Neural progenitor cell (in vitro differentiated cells): ENCODE measurements around the gene PPP2R2C. TPM values are rescaled to one million over a fixed set of nuclear protein-coding genes. Genes with fewer than 3 reads are reported as not detected.

Source experiments
- DNase-seq: peaks from one replicate; pipeline ENCODE4 v3.0.0-alpha.2; 2016; ENCODE audit warnings: low spot score
- H2AFZ ChIP-seq: fragments of 200-600 bp; sonication (generic); replicated peaks from 2 replicates; pipeline ENCODE4 v1.6.1; 2016; ENCODE audit warnings: antibody characterized with exemption
- H3F3A ChIP-seq: fragments of 200-600 bp; sonication (generic); 2 replicates; pipeline ENCODE4 v1.6.1; 2016; ENCODE audit warnings: antibody characterized with exemption, low read depth
- H3K27ac ChIP-seq: fragments of 200-600 bp; sonication (generic); 2 replicates; pipeline ENCODE4 v1.5.1; 2016; ENCODE audit warnings: mild to moderate bottlenecking
- H3K27me3 ChIP-seq: fragments of 200-600 bp; sonication (generic); 2 replicates; pipeline ENCODE4 v1.6.1; 2016; ENCODE audit warnings: mild to moderate bottlenecking, moderate library complexity
- H3K36me3 ChIP-seq: fragments of 200-600 bp; sonication (generic); 2 replicates; pipeline ENCODE4 v1.5.1; 2016
- H3K4me1 ChIP-seq: fragments of 200-600 bp; sonication (generic); 2 replicates; pipeline ENCODE4 v1.6.1; 2016; ENCODE audit warnings: mixed run types
- H3K4me2 ChIP-seq: fragments of 200-600 bp; sonication (generic); 2 replicates; pipeline ENCODE4 v1.6.1; 2016
- H3K4me3 ChIP-seq: fragments of 200-600 bp; sonication (generic); 2 replicates; pipeline ENCODE4 v1.5.1; 2016
- H3K79me2 ChIP-seq: fragments of 200-600 bp; sonication (generic); 2 replicates; pipeline ENCODE4 v1.6.1; 2016; ENCODE audit warnings: low read depth
- H3K9ac ChIP-seq: fragments of 200-600 bp; sonication (generic); 2 replicates; pipeline ENCODE4 v1.6.1; 2016
- H3K9me3 ChIP-seq: fragments of 200-600 bp; sonication (generic); 2 replicates; pipeline ENCODE4 v1.5.1; 2016; ENCODE audit warnings: low read depth
- H4K20me1 ChIP-seq: fragments of 200-600 bp; sonication (generic); 2 replicates; pipeline ENCODE4 v1.6.1; 2016; ENCODE audit warnings: low read depth
- H3K27ac Mint-ChIP-seq: 3 replicates; pipeline ENCODE4 v1.8.0; 2021; ENCODE audit warnings: mixed read lengths
- H3K27me3 Mint-ChIP-seq: 2 replicates; pipeline ENCODE4 v1.8.0; 2022; ENCODE audit warnings: low read depth, mild to moderate bottlenecking, inconsistent platforms, moderate library complexity, mixed read lengths; ENCODE audit not compliant: insufficient read depth
- H3K36me3 Mint-ChIP-seq: 3 replicates; pipeline ENCODE4 v1.8.0; 2021; ENCODE audit warnings: mixed read lengths
- H3K4me1 Mint-ChIP-seq: 3 replicates; pipeline ENCODE4 v1.8.0; 2021; ENCODE audit warnings: mixed read lengths
- H3K4me3 Mint-ChIP-seq: 3 replicates; pipeline ENCODE4 v1.8.0; 2021; ENCODE audit warnings: mild to moderate bottlenecking, moderate library complexity, mixed read lengths
- H3K9me3 Mint-ChIP-seq: 3 replicates; pipeline ENCODE4 v1.8.0; 2020; ENCODE audit warnings: mixed read lengths
- CTCF ChIP-seq: fragments of 200-600 bp; sonication (generic); IDR thresholded peaks from 2 replicates; pipeline ENCODE4 v1.5.1; 2017; ENCODE audit warnings: antibody characterized with exemption, mild to moderate bottlenecking
- EZH2 ChIP-seq: fragments of 200-600 bp; sonication (generic); IDR thresholded peaks from 2 replicates; pipeline ENCODE4 v1.6.1; 2017; ENCODE audit warnings: antibody characterized with exemption, mild to moderate bottlenecking, moderate library complexity
- EZH2phosphoT487 ChIP-seq: fragments of 200-600 bp; sonication (generic); IDR thresholded peaks from 2 replicates; pipeline ENCODE4 v1.6.1; 2017; ENCODE audit warnings: antibody characterized with exemption
- total RNA-seq: library from RNA; depleted of rRNA; stranded (reverse); fragments of >200 nt; gene quantifications from 2 replicates; pipeline ENCODE4 v1.2.3, GENCODE V29; 2015; ENCODE audit warnings: low replicate concordance

Gene PPP2R2C
- total RNA-seq, 1 donor from 2014 or later, result 3.5 TPM

- H3K9me3 ChIP-seq, result no peaks in the 10 kb centered on the region
- H3K27ac Mint-ChIP-seq, result no peak overlapping the region
Observed at GRCh38 chr4:6391852-6392188, 80.6 kb downstream of the PPP2R2C start.

GRCh38 chr4:6391186-6391851 lies 81.1 kb downstream of the PPP2R2C start:
- Histone ChIP-seq H3K27me3 (no peaks in the 10 kb centered on the region), H3K4me1 (peaks cover 8% of the 10 kb centered on the region), H3K9me3 (no peaks in the 10 kb centered on the region), H3K27ac (no peak overlapping the region), H4K20me1 (no peaks in the 10 kb centered on the region), H2AFZ (no peak overlapping the region), H3F3A (no peaks in the 10 kb centered on the region), H3K9ac (no peak overlapping the region), H3K79me2 (no peaks in the 10 kb centered on the region), H3K4me3 (no peak overlapping the region), H3K36me3 (no peaks in the 10 kb centered on the region), H3K4me2 (no peak overlapping the region)
- no peak for TF ChIP-seq EZH2phosphoT487
- TF ChIP-seq CTCF, result no peak
- TF ChIP-seq EZH2, result no peak
- no peak overlapping the region for H3K4me3 Mint-ChIP-seq
- H3K4me1 Mint-ChIP-seq, result peaks cover 8% of the 10 kb centered on the region
- H3K27ac Mint-ChIP-seq, result peak overlapping the region; percentile 67
- no peaks in the 10 kb centered on the region for H3K36me3 Mint-ChIP-seq
- H3K27me3 Mint-ChIP-seq, result peaks cover 21% of the 10 kb centered on the region
- no peaks in the 10 kb centered on the region for H3K9me3 Mint-ChIP-seq
- DNase-seq, result no peak

More at GRCh38 chr4:6391852-6392188, 80.6 kb downstream of the PPP2R2C start:
- no peaks in the 10 kb centered on the region for H3F3A ChIP-seq
- no peak overlapping the region for H3K4me2 ChIP-seq
- peaks cover 8% of the 10 kb centered on the region for H3K4me1 Mint-ChIP-seq
- H3K36me3 ChIP-seq, result no peaks in the 10 kb centered on the region
- no peaks in the 10 kb centered on the region for H3K27me3 ChIP-seq
- no peaks in the 10 kb centered on the region for H3K36me3 Mint-ChIP-seq
- no peak overlapping the region for H3K4me3 ChIP-seq
- no peaks in the 10 kb centered on the region for H4K20me1 ChIP-seq
- H3K9ac ChIP-seq, result no peak overlapping the region
- no peaks in the 10 kb centered on the region for H3K79me2 ChIP-seq
- peaks cover 8% of the 10 kb centered on the region for H3K4me1 ChIP-seq
- no peak overlapping the region for H3K27ac ChIP-seq
- no peak overlapping the region for H2AFZ ChIP-seq
- H3K9me3 Mint-ChIP-seq, result no peaks in the 10 kb centered on the region
- H3K27me3 Mint-ChIP-seq, result peaks cover 23% of the 10 kb centered on the region
- no peak for DNase-seq
- no peak for TF ChIP-seq CTCF
- TF ChIP-seq EZH2, result no peak
- TF ChIP-seq EZH2phosphoT487, result no peak
- no peak overlapping the region for H3K4me3 Mint-ChIP-seq

GRCh38 chr4:6390356-6390755 lies 82.1 kb downstream of the PPP2R2C start:
- Mint-ChIP-seq H3K9me3 (no peaks in the 10 kb centered on the region), H3K4me3 (no peak overlapping the region), H3K4me1 (peaks cover 8% of the 10 kb centered on the region), H3K27me3 (peaks cover 23% of the 10 kb centered on the region), H3K36me3 (no peaks in the 10 kb centered on the region), H3K27ac (no peak overlapping the region)
- Histone ChIP-seq H3F3A (no peaks in the 10 kb centered on the region), H3K4me2 (no peak overlapping the region), H3K4me1 (peaks cover 8% of the 10 kb centered on the region), H3K79me2 (no peaks in the 10 kb centered on the region), H2AFZ (no peak overlapping the region), H3K9me3 (no peaks in the 10 kb centered on the region), H3K27ac (no peak overlapping the region), H3K36me3 (no peaks in the 10 kb centered on the region), H3K27me3 (no peaks in the 10 kb centered on the region), H3K9ac (no peak overlapping the region), H3K4me3 (no peak overlapping the region), H4K20me1 (no peaks in the 10 kb centered on the region)
- TF ChIP-seq CTCF (no peak), EZH2phosphoT487 (no peak)
- DNase-seq, result peak; percentile 65
